Right cardiac atrium (tissue), 5 donors: ENCODE data around the gene LPCAT2. TPM values are rescaled to one million over a fixed set of nuclear protein-coding genes. Genes with fewer than 3 reads are reported as not detected.
A peak's percentile ranks its signal among the peaks of the same experiment; 100 is the strongest.

ENCODE experiments used
- ATAC-seq, 2 donors: fragments of 200-7000 bp; cut with Tn5 transposase; one replicate each; pipeline versions ENCODE4 v1.8.0 to v1.9.1; 2020; ENCODE audit warnings: moderate library complexity in 2 of 2, mild to moderate bottlenecking in 1 of 2
- DNase-seq, 3 donors: peaks; one replicate each; pipeline ENCODE4 v3.0.0-alpha.2; 2020
- H3K27ac ChIP-seq: one replicate; pipeline ENCODE4 v1.5.1; 2013; ENCODE audit warnings: mild to moderate bottlenecking, low read length, control low read depth, moderate library complexity
- H3K27me3 ChIP-seq: one replicate; pipeline ENCODE4 v1.6.1; 2013; ENCODE audit not compliant: control insufficient read depth, insufficient read depth
- H3K4me1 ChIP-seq: one replicate; pipeline ENCODE4 v1.6.1; 2013; ENCODE audit warnings: low read length; ENCODE audit not compliant: control insufficient read depth, insufficient read depth
- H3K4me3 ChIP-seq: one replicate; pipeline ENCODE4 v1.5.1; 2013; ENCODE audit warnings: low read length, control low read depth
- H3K9me3 ChIP-seq: one replicate; pipeline ENCODE4 v1.6.1; 2013; ENCODE audit warnings: low read length; ENCODE audit not compliant: control insufficient read depth
- WGBS: extraction: QIAGEN DNeasy Blood & Tissue Kit; methylation state at CpG from one replicate; pipeline ENCODE4 v1.1.7; 2013; 5-methylcytosine and 5-hydroxymethylcytosine counted together
- intact Hi-C, 4 donors: fragments of 100-400 bp; cut with DNase I; formaldehyde crosslinking; loops; one replicate each; pipeline versions ENCODE4 v1.11.0 to v1.14.0; 2022 to 2023
- polyA plus RNA-seq: library from polyadenylated mRNA; stranded (reverse); fragments of 200-250 nt; gene quantifications from one replicate; pipeline ENCODE4 v1.2.3, GENCODE V29; 2013
- total RNA-seq, 4 donors: library from RNA; stranded (reverse); fragmentation: NEBNext Ultra II Directional; extraction: Animal tissue kit (Norgen Biotek cat#: 25700); gene quantifications; one replicate each; pipeline ENCODE4 v1.2.1, GENCODE V29; 2021
- donor health status: healthy with polysubstance abuse.
- donor health status: DM: no; HTN: yes; CAD: no.
- donor health status: DM: no; HTN: no; CAD: no.
- donor health status: DM: no; HTN: yes; CAD: no; lungs with severe emphysema.
- donor health status: DM: yes; HTN: yes; CAD: no.

Gene LPCAT2
- total and polyA plus RNA-seq, 5 donors, result 4.0 to 10.9 (median 6.6) TPM

DNA sequence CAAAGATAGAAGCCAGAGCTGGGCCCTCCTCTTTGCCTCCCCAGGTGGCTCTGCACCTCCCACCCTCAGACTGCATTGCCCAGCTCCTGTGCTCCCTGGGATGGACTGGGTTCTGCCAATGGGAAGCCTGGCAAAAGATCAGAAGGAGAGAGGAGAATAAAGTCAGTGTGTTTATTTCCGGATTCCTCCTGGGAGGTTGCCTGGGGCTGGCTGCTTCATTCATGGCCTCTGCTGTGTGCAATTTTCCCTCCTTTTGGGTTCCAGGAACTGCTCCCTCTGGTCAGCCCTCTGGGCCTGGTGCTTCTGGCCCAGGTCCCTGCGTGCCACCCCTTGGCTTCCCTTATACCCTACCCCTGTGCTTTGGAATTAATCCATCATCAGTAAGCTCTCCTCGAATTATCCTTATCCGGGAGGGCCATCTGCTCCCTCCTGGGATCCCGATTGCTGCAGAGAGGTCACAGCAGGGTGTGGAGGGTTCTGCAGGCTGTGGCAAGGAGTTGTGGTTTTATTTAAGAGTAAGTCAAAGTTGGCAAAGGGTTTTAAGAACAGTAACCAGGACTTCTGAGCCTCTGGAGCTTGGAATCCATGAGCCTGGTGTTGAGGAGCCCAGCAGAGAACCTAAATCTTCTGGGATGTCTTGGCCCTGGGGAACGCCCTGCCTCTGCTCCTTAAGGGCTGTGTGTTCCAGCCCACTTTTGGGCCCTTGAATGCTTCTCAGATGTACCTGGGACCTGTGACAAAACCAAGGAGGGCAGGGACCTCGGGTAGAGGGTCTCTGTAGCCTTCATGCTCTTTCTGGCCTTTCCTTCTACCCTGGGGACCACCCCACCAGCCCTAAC is 38.1 kb upstream of the LPCAT2 start:
- Histone ChIP-seq H3K4me1 (no peaks in the 10 kb centered on the region), H3K27me3 (no peaks in the 10 kb centered on the region), H3K9me3 (no peaks in the 10 kb centered on the region), H3K27ac (no peak overlapping the region), H3K4me3 (no peak overlapping the region)
- WGBS, result 57% methylated on average over 7 of the region's 7 CpGs
- intact Hi-C loops, result no loop called here
- peak in 2 of 3 donors; percentile 37 to 74 for DNase-seq
- ATAC-seq, result peak; percentile 53 to 67

DNA sequence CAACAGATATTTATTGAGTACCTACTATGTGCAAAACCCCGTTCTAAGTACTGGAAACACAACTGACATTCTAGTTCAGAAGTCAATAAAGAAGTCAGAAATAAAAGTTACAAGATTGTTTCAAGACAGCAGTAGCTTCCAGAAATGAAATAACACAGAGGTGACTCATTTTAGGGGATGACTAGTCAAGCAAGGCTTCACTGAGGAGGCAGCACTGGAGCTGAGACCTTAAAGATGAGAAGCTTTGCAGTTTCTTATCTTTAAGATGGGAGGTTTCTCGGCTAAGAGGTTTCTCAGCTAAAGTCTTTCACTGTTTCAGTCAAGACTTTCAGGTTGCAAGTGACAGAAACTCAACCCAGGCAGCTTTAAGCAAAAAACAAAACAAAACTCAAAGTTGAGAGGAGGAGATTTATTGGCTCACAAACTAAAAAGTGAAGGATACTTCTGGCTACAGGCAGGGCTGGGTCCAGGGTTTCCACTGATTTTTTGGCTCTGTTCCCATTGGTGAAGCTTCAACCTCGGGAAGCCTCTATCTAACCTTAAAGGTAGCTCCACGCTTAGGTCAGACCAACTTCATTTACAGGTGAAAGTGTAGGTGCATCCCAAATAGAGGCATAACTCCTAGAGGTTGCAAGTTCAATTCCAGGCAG is 37.3 kb upstream of the LPCAT2 start:
- no peak overlapping the region for H3K27ac ChIP-seq
- H3K4me1 ChIP-seq, result no peaks in the 10 kb centered on the region
- ATAC-seq (peak in 1 of 2 donors; percentile 51), DNase-seq (no peak)
- H3K9me3 ChIP-seq, result no peaks in the 10 kb centered on the region
- no peak overlapping the region for H3K4me3 ChIP-seq
- WGBS, result 68% methylated on average over 4 of the region's 4 CpGs
- no peaks in the 10 kb centered on the region for H3K27me3 ChIP-seq
- intact Hi-C loops, result no loop called here

- Histone ChIP-seq H3K27ac (no peak overlapping the region), H3K9me3 (no peaks in the 10 kb centered on the region), H3K4me1 (no peaks in the 10 kb centered on the region), H3K27me3 (no peaks in the 10 kb centered on the region), H3K4me3 (no peak overlapping the region)
- intact Hi-C loops, result no loop called here
- no peak for ATAC-seq
- no peak for DNase-seq
- WGBS, result 93% methylated on average over 2 of the region's 2 CpGs
Observed at GRCh38 chr16:55473587-55473986, 35.3 kb upstream of the LPCAT2 start.

DNA sequence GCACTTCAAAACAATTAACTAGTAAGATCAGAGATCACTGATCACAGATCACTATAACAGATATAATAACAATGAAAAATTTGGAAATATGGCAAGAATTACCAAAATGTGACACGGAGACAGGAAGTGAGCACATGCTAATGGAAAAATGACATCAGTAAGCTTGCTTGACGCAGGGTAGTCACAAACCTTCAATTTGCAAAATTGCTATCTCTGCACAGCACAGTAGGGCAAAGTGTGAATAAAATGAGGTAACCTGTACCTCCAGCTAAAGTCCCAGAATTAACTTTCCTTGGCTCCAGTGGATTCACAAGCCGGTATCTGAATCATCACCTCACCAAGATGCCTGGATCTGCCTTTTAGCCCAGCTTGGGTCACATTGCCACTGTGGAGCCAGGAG is 34.1 kb upstream of the LPCAT2 start:
- peak overlapping the region; percentile 8 for H3K27ac ChIP-seq
- WGBS, result 91% methylated on average over 3 of the region's 3 CpGs
- ATAC-seq (no peak), DNase-seq (no peak)
- no peaks in the 10 kb centered on the region for H3K4me1 ChIP-seq
- H3K9me3 ChIP-seq, result no peaks in the 10 kb centered on the region
- no peaks in the 10 kb centered on the region for H3K27me3 ChIP-seq
- no peak overlapping the region for H3K4me3 ChIP-seq
- intact Hi-C loops, result no loop called here

- no peaks in the 10 kb centered on the region for H3K27me3 ChIP-seq
- intact Hi-C loops, result no loop called here
- WGBS, result 43% methylated on average over 5 of the region's 5 CpGs
- ATAC-seq (peak in 1 of 2 donors; percentile 40), DNase-seq (peak in 1 of 3 donors; percentile 72)
- H3K9me3 ChIP-seq, result no peaks in the 10 kb centered on the region
- H3K4me3 ChIP-seq, result no peak overlapping the region
- peak overlapping the region; percentile 48 for H3K27ac ChIP-seq
- H3K4me1 ChIP-seq, result peaks cover 2% of the 10 kb centered on the region
Observed at GRCh38 chr16:55475919-55476318, 33.0 kb upstream of the LPCAT2 start.

DNA sequence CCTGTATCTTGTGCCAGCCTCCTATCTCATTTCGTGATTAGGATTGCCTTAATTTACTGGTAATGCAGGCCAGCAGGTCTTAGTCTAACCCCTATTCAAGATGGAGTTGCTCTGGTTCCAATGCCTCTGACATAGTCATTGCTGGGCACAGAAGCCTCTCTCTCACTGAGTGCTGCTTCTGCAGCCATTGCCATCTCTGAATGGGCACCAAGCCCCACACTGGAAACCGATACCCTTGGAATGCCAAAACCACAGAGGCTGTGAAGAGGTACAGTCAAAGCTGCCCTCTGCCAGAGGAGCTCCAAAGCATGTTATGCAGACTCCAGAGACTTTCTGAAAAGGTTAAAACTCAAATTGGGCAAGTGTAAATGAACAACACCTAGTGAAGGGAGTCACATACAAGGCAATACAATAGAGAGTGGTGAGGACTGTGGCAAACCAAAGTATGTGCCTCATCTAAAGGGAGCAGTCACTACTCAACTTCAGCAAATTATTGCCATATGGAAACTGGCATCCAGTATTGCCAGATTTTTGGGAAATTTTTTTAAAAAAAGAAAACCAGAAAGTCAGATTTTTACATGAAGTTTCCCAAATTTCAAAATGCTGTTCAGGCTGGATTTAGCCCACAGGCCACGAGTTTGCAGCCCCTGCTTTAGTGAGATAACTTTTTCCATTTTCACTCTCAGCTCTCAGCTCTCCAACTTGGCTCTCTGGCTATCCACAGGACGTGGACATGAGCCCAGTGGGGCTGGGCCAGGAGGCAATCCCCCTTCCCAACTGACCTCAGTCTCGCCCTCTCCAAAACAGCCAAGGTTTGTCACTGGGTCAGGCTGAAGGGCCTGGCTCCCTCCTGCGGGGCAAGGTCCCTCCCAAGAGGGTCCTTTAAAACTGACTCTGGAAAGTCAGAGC is 32.0 kb upstream of the LPCAT2 start:
- Histone ChIP-seq H3K9me3 (no peaks in the 10 kb centered on the region), H3K27ac (peak overlapping the region; percentile 67), H3K4me1 (peaks cover 2% of the 10 kb centered on the region), H3K4me3 (no peak overlapping the region), H3K27me3 (no peaks in the 10 kb centered on the region)
- ATAC-seq (peak; percentile 51 to 59), DNase-seq (peak; percentile 70 to 90 (median 88))
- intact Hi-C loops, result no loop called here
- WGBS, result 57% methylated on average over 6 of the region's 6 CpGs

DNA sequence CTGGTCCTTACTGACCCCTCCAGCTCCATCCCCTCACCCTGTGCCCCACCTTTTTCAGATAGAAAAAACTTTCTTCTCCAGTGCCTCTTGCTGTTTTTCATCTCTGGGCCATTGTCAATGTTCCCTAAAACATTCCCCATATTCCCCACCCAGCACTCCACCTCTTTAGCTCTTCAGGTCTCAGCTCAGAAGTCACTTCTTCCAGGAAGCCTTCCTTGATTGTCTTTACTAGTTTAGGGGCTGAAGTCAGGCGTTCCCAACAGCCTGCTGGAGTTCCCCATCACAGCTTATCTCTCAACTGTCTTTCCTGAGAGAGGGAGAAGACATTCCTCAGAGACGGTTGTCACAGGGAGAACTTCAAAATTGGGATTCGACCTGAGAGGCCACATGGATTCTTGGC is 31.1 kb upstream of the LPCAT2 start:
- Histone ChIP-seq H3K27me3 (no peaks in the 10 kb centered on the region), H3K27ac (peak overlapping the region; percentile 63), H3K4me1 (peaks cover 2% of the 10 kb centered on the region), H3K4me3 (no peak overlapping the region), H3K9me3 (no peaks in the 10 kb centered on the region)
- ATAC-seq, result no peak
- intact Hi-C loops, result no loop called here
- WGBS, result 68% methylated on average over 3 of the region's 3 CpGs
- no peak for DNase-seq

DNA sequence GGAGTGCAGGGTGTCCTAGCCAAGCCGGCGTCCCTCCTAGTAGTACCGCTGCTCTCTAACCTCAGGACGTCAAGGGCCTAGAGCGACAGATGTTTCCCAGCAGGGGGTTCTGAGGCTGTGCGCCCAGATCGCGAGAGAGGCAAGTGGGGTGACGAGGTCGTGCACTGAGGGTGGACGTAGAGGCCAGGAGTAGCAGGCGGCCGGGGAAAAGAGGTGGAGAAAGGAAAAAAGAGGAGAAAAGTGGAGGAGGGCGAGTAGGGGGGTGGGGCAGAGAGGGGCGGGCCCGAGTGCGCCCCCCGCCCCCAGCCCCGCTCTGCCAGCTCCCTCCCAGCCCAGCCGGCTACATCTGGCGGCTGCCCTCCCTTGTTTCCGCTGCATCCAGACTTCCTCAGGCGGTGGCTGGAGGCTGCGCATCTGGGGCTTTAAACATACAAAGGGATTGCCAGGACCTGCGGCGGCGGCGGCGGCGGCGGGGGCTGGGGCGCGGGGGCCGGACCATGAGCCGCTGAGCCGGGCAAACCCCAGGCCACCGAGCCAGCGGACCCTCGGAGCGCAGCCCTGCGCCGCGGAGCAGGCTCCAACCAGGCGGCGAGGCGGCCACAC is 29.9 kb upstream of the LPCAT2 start, which contains the start of gene MMP2:
MMP2 (plus strand) TSS at position 372 of the 603 bp plus-strand sequence. CDS start 282 bp downstream, outside the sequence.
- WGBS, result 2% methylated on average over 46 of the region's 46 CpGs
- H3K4me3 ChIP-seq, result peak within 1 kb of the TSS; percentile 40
- no peaks in the 10 kb centered on the region for H3K9me3 ChIP-seq
- peak within 1 kb of the TSS; percentile 49 for H3K27ac ChIP-seq
- DNase-seq (peak; percentile 81 to 94 (median 91)), ATAC-seq (peak; percentile 75 to 79)
- intact Hi-C loops, result no loop called here
- H3K27me3 ChIP-seq, result no peaks in the 10 kb centered on the region
- peaks cover 2% of the 10 kb centered on the region for H3K4me1 ChIP-seq

DNA sequence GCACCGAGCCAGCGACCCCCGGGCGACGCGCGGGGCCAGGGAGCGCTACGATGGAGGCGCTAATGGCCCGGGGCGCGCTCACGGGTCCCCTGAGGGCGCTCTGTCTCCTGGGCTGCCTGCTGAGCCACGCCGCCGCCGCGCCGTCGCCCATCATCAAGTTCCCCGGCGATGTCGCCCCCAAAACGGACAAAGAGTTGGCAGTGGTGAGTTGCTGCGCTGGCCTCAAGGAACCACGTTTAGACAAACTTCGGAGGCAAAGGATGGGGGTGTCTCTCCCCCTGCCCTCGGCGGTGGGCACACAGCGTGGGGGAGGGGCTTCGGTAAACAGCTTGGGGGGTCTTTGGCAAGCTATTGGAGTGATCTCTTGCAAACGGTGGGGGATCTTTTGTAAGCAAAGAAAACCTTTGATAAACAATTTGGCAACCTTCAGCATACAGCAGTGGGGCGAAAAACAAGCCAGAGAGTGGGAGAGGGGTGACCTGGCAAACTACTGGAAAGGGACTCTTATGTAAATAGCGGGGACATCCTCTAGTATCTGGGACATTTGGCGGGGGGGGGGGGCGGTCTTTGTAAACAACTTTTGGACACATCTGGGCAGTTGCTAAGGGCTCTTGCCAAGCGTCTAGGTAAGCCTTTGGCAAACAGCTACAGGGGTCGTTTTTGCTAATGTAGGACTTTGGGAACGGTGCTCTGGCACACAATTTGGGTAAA is 29.3 kb upstream of the LPCAT2 start:
- ATAC-seq, result no peak
- DNase-seq, result peak in 1 of 3 donors; percentile 65
- H3K27ac ChIP-seq, result peak overlapping the region; percentile 49
- intact Hi-C loops, result no loop called here
- peaks cover 2% of the 10 kb centered on the region for H3K4me1 ChIP-seq
- H3K9me3 ChIP-seq, result no peaks in the 10 kb centered on the region
- peak overlapping the region; percentile 40 for H3K4me3 ChIP-seq
- no peaks in the 10 kb centered on the region for H3K27me3 ChIP-seq
- 1% methylated on average over 41 of the region's 41 CpGs for WGBS

DNA sequence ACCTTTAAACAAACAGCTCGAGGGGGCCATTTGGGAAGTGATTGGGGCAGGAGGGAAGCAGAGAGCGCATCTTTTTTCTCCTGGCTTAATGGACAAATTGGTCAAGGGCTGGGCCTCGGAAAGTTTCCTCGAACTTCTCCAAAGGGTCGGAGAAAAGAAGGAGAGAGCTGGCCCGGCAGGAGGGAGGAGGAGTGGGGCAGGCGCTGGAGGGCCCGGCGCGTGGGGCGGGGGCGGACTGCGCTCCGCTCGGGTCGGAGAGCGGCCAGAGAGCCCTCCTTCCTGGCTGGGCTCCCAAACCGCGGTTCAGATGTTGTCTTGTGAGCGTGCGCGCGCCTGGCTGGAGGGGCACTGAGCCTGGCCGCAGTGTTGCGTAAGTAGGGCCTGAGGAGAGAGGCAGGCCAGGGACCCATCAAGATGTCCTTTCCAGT is 28.6 kb upstream of the LPCAT2 start:
- DNase-seq, result peak; percentile 90 to 97 (median 95)
- ATAC-seq, result peak; percentile 73 to 77
- peak overlapping the region; percentile 40 for H3K4me3 ChIP-seq
- H3K27ac ChIP-seq, result peak overlapping the region; percentile 49
- WGBS, result under 1% methylated on average over 25 of the region's 25 CpGs
- no peaks in the 10 kb centered on the region for H3K27me3 ChIP-seq
- intact Hi-C loops, result no loop called here
- H3K4me1 ChIP-seq, result peaks cover 2% of the 10 kb centered on the region
- no peaks in the 10 kb centered on the region for H3K9me3 ChIP-seq
